Gastrocnemius medialis (tissue), 4 donors: ENCODE data around the gene OTOG.

Source experiments
- POLR2A ChIP-seq, 2 donors: fragments of 450-650 bp; IDR thresholded peaks; one replicate each; pipeline ENCODE4 v1.6.1; 2017; ENCODE audit warnings: antibody characterized with exemption in 2 of 2, mild to moderate bottlenecking in 2 of 2, moderate library complexity in 2 of 2
- TF ChIP-seq, protein P1 (sequence below), 5 experiments: fragments of 450-650 bp in 3 of 5; fragments of 200-600 bp in 2 of 5; sonication (generic) in 2 of 5; IDR thresholded peaks in 4 of 5; conservative IDR thresholded peaks in 1 of 5; 1 replicate in 4 of 5; 2 replicates in 1 of 5; pipeline ENCODE4 v1.5.1; 2016 to 2019; ENCODE audit warnings: antibody characterized with exemption in 5 of 5, mild to moderate bottlenecking in 3 of 5, moderate library complexity in 3 of 5

DNA sequence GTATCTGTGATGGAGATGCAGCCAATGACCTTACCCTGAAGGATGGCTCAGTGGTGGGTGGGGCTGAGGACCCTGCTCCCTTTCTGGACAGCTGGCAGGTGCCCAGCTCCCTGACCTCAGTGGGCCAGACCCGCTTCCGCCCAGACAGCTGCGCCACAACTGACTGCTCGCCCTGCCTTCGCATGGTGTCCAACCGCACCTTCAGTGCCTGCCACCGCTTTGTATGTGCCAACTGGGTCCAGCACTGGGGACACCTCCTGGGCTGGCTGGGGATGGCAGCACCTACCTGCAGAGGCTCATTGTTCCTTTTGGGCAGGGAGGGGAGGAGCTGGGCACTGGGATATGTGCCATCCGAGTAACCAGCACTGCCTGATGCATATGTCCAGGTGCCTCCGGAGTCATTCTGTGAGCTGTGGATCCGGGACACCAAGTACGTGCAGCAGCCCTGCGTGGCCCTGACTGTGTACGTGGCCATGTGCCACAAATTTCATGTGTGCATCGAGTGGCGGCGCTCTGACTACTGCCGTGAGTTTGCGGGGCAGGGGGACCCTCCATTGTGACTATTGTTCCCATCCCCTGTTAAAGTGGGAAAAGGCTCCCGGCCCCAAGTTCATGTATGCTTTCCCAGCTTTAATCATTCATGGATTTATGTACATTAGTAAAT, 84.8 kb downstream of the OTOG start:
- TF ChIP-seq, protein P1, sequence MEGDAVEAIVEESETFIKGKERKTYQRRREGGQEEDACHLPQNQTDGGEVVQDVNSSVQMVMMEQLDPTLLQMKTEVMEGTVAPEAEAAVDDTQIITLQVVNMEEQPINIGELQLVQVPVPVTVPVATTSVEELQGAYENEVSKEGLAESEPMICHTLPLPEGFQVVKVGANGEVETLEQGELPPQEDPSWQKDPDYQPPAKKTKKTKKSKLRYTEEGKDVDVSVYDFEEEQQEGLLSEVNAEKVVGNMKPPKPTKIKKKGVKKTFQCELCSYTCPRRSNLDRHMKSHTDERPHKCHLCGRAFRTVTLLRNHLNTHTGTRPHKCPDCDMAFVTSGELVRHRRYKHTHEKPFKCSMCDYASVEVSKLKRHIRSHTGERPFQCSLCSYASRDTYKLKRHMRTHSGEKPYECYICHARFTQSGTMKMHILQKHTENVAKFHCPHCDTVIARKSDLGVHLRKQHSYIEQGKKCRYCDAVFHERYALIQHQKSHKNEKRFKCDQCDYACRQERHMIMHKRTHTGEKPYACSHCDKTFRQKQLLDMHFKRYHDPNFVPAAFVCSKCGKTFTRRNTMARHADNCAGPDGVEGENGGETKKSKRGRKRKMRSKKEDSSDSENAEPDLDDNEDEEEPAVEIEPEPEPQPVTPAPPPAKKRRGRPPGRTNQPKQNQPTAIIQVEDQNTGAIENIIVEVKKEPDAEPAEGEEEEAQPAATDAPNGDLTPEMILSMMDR (IDR thresholded peaks at IDR 0.05 in 4 of 5, conservative IDR thresholded peaks at IDR 0.05 in 1 of 5), result no peak
- TF ChIP-seq POLR2A (IDR thresholded peaks at IDR 0.05), result no peak
